GM12878 (cell line): ENCODE data around the gene DAB2. TPM values are rescaled to one million over a fixed set of nuclear protein-coding genes. Genes with fewer than 3 reads are reported as not detected.

ENCODE experiments used
- ATAC-seq: fragments of 200-7000 bp; cut with Tn5 transposase; 3 replicates; pipeline ENCODE4 v1.9.1; 2020; ENCODE audit warnings: mild to moderate bottlenecking, moderate library complexity
- BruUV-seq: library from RNA; stranded (reverse); fragments of 400-500 nt; replicated peaks from 2 replicates; lab custom pipeline; 2021; lab: Mats Ljungman, UMichigan
- CTCF ChIA-PET: fragments of 300-600 bp; sonication (Branson Sonifier 250); formaldehyde crosslinking; extraction: SDS; loops from one replicate; lab custom pipeline; 2021; ENCODE audit warnings: inconsistent platforms; lab: Yijun Ruan, JAX
- POLR2A ChIA-PET: fragments of 350-600 bp; formaldehyde crosslinking; extraction: SDS; loops from one replicate; lab custom pipeline; 2021; ENCODE audit warnings: inconsistent platforms; lab: Charles Lee
- RAD21 ChIA-PET: fragments of 300-600 bp; sonication (Branson Sonifier 250); formaldehyde crosslinking; loops from one replicate; lab custom pipeline; 2023; ENCODE audit warnings: antibody characterized with exemption; ENCODE audit not compliant: unreplicated experiment; lab: Charles Lee
- SMC1A ChIA-PET: fragments of 300-600 bp; sonication (Branson Sonifier 250); formaldehyde crosslinking; loops from one replicate; lab custom pipeline; 2023; ENCODE audit not compliant: unreplicated experiment, uncharacterized antibody; lab: Charles Lee
- DNase-seq: peaks from one replicate; pipeline ENCODE4 v3.0.0-alpha.2; 2011; ENCODE audit warnings: low read depth, low spot score
- FAIRE-seq: peaks from 3 replicates; lab custom pipeline; 2011; peaks lifted over from hg19 to GRCh38; lab: Jason Lieb, UNC
- H2AFZ ChIP-seq: 2 replicates; pipeline ENCODE4 v1.6.0; 2011; ENCODE audit warnings: low read depth, low read length, control low read depth; ENCODE audit not compliant: control insufficient read depth
- H3K27ac ChIP-seq: 2 replicates; pipeline ENCODE4 v1.5.1; 2011; ENCODE audit warnings: control low read depth; ENCODE audit not compliant: control insufficient read depth, insufficient read depth
- H3K27me3 ChIP-seq, 2 experiments: replicated peaks in 1 of 2; 2 replicates each; pipeline versions ENCODE4 v1.6.0 to v1.6.1; 2011; ENCODE audit warnings: low read length in 1 of 2; ENCODE audit not compliant: control insufficient read depth in 2 of 2, insufficient read depth in 2 of 2
- H3K36me3 ChIP-seq, 2 experiments: 2 replicates each; pipeline ENCODE4 v1.5.1; 2011; ENCODE audit warnings: low read length in 1 of 2; ENCODE audit not compliant: control insufficient read depth in 2 of 2, insufficient read depth in 2 of 2
- H3K4me1 ChIP-seq: 2 replicates; pipeline ENCODE4 v1.6.1; 2011; ENCODE audit warnings: mild to moderate bottlenecking, low read length, moderate library complexity, mixed read lengths; ENCODE audit not compliant: control insufficient read depth, insufficient read depth
- H3K4me2 ChIP-seq: 2 replicates; pipeline ENCODE4 v1.6.0; 2011; ENCODE audit warnings: control low read depth; ENCODE audit not compliant: control insufficient read depth, insufficient read depth
- H3K4me3 ChIP-seq: fragments of 200-600 bp; sonication (generic); 2 replicates; pipeline ENCODE4 v1.5.1; 2016
- H3K79me2 ChIP-seq: 2 replicates; pipeline ENCODE4 v1.6.0; 2011; ENCODE audit warnings: low read length; ENCODE audit not compliant: control insufficient read depth, insufficient read depth
- H3K9ac ChIP-seq: 2 replicates; pipeline ENCODE4 v1.8.0; 2011; ENCODE audit warnings: low read length, control low read depth, mixed read lengths; ENCODE audit not compliant: control insufficient read depth, insufficient read depth
- H3K9me3 ChIP-seq: replicated peaks from 3 replicates; pipeline ENCODE4 v1.5.1; 2011; ENCODE audit warnings: mild to moderate bottlenecking, low read length; ENCODE audit not compliant: control insufficient read depth, insufficient read depth
- H4K20me1 ChIP-seq: 2 replicates; pipeline ENCODE4 v1.6.0; 2011; ENCODE audit not compliant: control insufficient read depth, insufficient read depth
- ATF3 ChIP-seq: IDR thresholded peaks from 2 replicates; pipeline ENCODE4 v1.6.1; 2011; ENCODE audit warnings: low read depth, mild to moderate bottlenecking, low read length, moderate library complexity, borderline replicate concordance; ENCODE audit errors: extremely low read depth
- ATF7 ChIP-seq: fragments of 450-650 bp; IDR thresholded peaks from 2 replicates; pipeline ENCODE4 v1.6.1; 2016; ENCODE audit warnings: low read depth, mild to moderate bottlenecking
- CBFB ChIP-seq: IDR thresholded peaks from 2 replicates; pipeline ENCODE4 v1.6.1; 2016; ENCODE audit warnings: antibody characterized with exemption, low read depth
- CHD4 ChIP-seq: fragments of 200-600 bp; sonication (generic); IDR thresholded peaks from 2 replicates; pipeline ENCODE4 v1.6.1; 2016; ENCODE audit warnings: mild to moderate bottlenecking
- CUX1 ChIP-seq: IDR thresholded peaks from 2 replicates; pipeline ENCODE4 v1.6.1; 2012; ENCODE audit warnings: improper control_type of control experiment, low read depth, low read length; ENCODE audit not compliant: insufficient replicate concordance
- E2F4 ChIP-seq: IDR thresholded peaks from 2 replicates; pipeline ENCODE4 v1.6.1; 2012; ENCODE audit warnings: low read depth, low read length, improper control_type of control experiment
- EED ChIP-seq: sonication (generic); IDR thresholded peaks from 2 replicates; pipeline ENCODE4 v1.6.1; 2016; ENCODE audit warnings: antibody characterized with exemption, low read depth
- HDAC2 ChIP-seq: fragments of 200-600 bp; sonication (generic); IDR thresholded peaks from 2 replicates; pipeline ENCODE4 v1.6.1; 2017
- JUNB ChIP-seq: IDR thresholded peaks from 2 replicates; pipeline ENCODE4 v1.6.1; 2016; ENCODE audit warnings: antibody characterized with exemption, mild to moderate bottlenecking
- NBN ChIP-seq: fragments of 450-650 bp; IDR thresholded peaks from 2 replicates; pipeline ENCODE4 v1.6.1; 2016
- PBX3 ChIP-seq: IDR thresholded peaks from 2 replicates; pipeline ENCODE4 v1.6.1; 2011; ENCODE audit warnings: mild to moderate bottlenecking, low read depth, low read length, moderate library complexity; ENCODE audit not compliant: insufficient replicate concordance
- SKIL ChIP-seq: fragments of 450-650 bp; IDR thresholded peaks from 2 replicates; pipeline ENCODE4 v1.6.1; 2017; ENCODE audit warnings: mild to moderate bottlenecking, low read depth, inconsistent platforms; ENCODE audit not compliant: poor library complexity, severe bottlenecking
- TCF3 ChIP-seq: IDR thresholded peaks from 2 replicates; pipeline ENCODE4 v1.6.1; 2012; ENCODE audit warnings: low read depth, mild to moderate bottlenecking, low read length, borderline replicate concordance; ENCODE audit not compliant: insufficient read depth
- WGBS: methylation state at CpG from one replicate; pipeline ENCODE4 v1.1.6; 2016; ENCODE audit warnings: low lambda C conversion rate; ENCODE audit not compliant: insufficient replicate concordance, insufficient coverage; ENCODE audit errors: missing lambda C conversion rate; 5-methylcytosine and 5-hydroxymethylcytosine counted together
- in situ Hi-C: fragments of 300-500 bp; cut with MboI; formaldehyde crosslinking; loops from 9 replicates; pipeline ENCODE4 v1.14.3; 2018; ENCODE audit warnings: mixed read lengths
- intact Hi-C: fragments of 100-400 bp; cut with micrococcal nuclease; formaldehyde crosslinking; loops from one replicate; pipeline ENCODE4 v1.14.2; 2022; ENCODE audit not compliant: unreplicated experiment
- polyA plus RNA-seq, 11 experiments: library from polyadenylated mRNA; depleted of rRNA in 4 of 11; unstranded in 6 of 11; stranded (reverse) in 5 of 11; fragments of >200 nt; fragmentation: Nextera tagmentation in 4 of 11; fragmentation: Illumina TruSeq in 1 of 11; extraction: Ambion mirVana in 4 of 11; extraction: Trizol in 1 of 11; gene quantifications; 1 replicate in 1 of 11; 2 replicates in 10 of 11; pipeline versions ENCODE4 v1.2.1 to v1.2.3, GENCODE V29; 2011 to 2016; ENCODE audit warnings: inconsistent platforms in 2 of 11, missing spikeins in 2 of 11, low read depth in 1 of 11
- total RNA-seq, 4 experiments: library from RNA; depleted of rRNA in 3 of 4; stranded (reverse); fragments of >200 nt in 3 of 4; fragmentation: Illumina TruSeq in 1 of 4; extraction: Trizol in 1 of 4; gene quantifications; 2 replicates each; pipeline versions ENCODE4 v1.2.1 to v1.2.3, GENCODE V29; 2013 to 2021

Gene DAB2
- total and polyA plus RNA-seq, 10 of the 15 experiments (the other 5 are each of a cell fraction or from before 2014, with no cell fraction given), result 0.05 to 0.23 (median 0.11) TPM; not detected in 7

- TF ChIP-seq CUX1 (no peak), E2F4 (no peak)
Observed at GRCh38 chr5:39426746-39427105, 1.9 kb upstream of the DAB2 start (continued).

GRCh38 chr5:39426051-39426745, 1.4 kb upstream of the DAB2 start:
- ChIA-PET CTCF (no interaction called here), SMC1A (no interaction called here), RAD21 (no interaction called here), POLR2A (no interaction called here)
- ATAC-seq, result no peak
- in situ Hi-C loops (no loop called here), intact Hi-C loops (no loop called here)
- Histone ChIP-seq H3K27me3 (peaks cover 5 to 13% of the 10 kb centered on the region in 2 experiments), H2AFZ (no peak overlapping the region), H3K27ac (no peak overlapping the region), H3K9me3 (no peaks in the 10 kb centered on the region), H3K4me2 (no peak overlapping the region), H3K79me2 (no peaks in the 10 kb centered on the region), H3K9ac (no peak overlapping the region), H3K4me3 (no peak overlapping the region), H3K36me3 (no peaks in the 10 kb centered on the region), H4K20me1 (no peaks in the 10 kb centered on the region), H3K4me1 (no peaks in the 10 kb centered on the region)
- no peak for DNase-seq
- no peak for FAIRE-seq
- no TSS peak for BruUV-seq
- WGBS, result 37% methylated on average over 7 of the region's 7 CpGs
- no peak for TF ChIP-seq TCF3
- TF ChIP-seq NBN, result no peak
- TF ChIP-seq EED, result no peak
- TF ChIP-seq CBFB, result no peak
- no peak for TF ChIP-seq SKIL
- TF ChIP-seq CHD4, result no peak
- TF ChIP-seq JUNB, result no peak
- TF ChIP-seq PBX3, result no peak
- no peak for TF ChIP-seq HDAC2
- TF ChIP-seq ATF7, result no peak
- TF ChIP-seq ATF3, result no peak
